NCI-H2107 treated with DMSO at 0.1 percent for 48 hours (cell line): Measurements from ENCODE around the gene RIPK4.
"Not testable (repeated sequence)": the region's sequence is repeated elsewhere in the genome, so short reads cannot be mapped to it uniquely, and the experiment has no call there.

Experiments used
- DNase-seq: peaks from one replicate; lab custom pipeline; 2025; ENCODE audit not compliant: unreplicated experiment; lab: John Stamatoyannopoulos, UW

RIPK4 gene

DNA sequence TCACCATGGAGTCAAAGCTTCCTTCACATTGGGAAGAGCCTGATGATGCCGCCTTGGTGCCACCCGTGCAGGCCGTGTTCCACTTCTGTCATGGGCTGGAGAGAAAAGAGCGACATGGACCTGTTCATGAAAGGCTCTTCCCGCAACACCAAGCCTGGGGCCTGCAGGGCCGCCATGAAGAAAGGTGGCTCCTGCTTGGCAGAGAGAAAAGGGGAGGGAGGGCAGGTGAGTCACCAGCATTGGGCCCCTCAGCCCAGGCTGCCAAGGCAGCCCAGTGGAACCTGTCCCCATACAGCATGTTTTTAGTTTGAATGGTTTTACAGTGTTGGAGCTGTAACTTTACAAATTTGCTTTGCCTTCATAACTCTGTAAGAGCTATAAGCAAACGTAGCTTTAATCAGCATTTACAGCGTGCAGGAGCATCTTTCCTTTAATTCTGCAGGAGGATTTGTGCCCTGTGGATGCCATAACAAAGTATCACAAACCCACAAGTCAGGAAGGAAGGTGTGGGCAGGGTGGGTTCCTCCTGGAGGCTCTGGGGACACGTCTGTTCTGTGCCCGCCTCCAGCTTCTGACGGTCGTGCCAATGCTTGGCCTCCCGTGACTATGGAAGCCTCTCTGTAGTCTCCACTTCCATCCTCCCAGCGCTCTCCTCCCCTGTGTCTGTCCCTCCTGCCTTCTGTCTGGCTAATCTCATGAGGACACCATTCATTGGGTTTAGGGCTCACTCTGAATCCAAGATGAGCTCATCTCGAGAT lies 49.1 kb downstream of the RIPK4 start:
- no peak for DNase-seq

DNA sequence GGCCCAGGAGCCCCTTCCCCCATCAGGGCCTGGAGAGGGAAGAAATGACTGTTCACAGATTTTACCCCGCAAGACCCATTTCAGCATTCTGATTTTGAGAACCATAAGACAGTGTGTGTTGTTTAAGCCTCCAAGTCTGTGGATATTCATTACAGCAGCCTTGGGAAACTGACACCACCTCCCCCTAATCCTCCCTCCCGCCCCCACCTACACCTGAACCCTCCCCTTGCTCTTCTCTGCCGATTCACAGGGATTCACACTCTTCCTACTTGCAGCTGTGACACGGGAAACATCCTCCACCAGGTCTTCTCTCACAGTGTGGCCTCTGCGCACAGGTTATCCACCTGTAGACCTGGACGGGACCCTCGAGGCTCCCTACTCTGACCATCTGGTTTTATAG lies 50.1 kb downstream of the RIPK4 start:
- no peak for DNase-seq

DNA sequence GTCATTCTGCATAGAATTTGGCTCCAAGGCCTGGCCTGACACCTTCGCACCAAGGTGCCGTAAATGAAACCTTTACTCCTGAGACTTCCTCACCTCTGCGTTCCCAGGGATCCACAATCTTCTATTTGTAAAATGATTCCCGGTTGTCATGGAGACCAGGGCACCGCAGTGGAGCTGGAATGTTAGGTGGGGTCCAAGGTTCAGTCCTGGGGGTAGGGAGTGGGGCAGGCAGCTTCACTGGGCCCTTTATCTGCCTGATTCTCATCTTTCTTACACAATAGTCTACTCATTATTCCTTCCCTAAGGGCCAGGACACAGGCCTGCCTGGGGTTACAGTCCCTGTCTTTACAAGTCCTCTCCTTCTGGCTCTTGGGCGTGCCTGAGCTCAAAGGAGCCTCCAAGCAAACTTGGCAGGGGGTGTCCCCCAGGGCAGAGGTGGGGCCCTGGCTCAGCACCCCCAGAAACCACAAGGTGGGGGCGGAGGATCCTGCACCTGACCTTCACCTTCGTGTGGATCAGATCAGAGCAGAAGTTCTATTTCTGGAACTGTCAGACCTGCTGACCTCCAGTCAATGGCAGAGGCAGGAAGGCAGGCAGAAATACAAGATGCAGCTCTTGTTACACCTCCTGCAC lies 51.1 kb downstream of the RIPK4 start:
- no peak for DNase-seq

DNA sequence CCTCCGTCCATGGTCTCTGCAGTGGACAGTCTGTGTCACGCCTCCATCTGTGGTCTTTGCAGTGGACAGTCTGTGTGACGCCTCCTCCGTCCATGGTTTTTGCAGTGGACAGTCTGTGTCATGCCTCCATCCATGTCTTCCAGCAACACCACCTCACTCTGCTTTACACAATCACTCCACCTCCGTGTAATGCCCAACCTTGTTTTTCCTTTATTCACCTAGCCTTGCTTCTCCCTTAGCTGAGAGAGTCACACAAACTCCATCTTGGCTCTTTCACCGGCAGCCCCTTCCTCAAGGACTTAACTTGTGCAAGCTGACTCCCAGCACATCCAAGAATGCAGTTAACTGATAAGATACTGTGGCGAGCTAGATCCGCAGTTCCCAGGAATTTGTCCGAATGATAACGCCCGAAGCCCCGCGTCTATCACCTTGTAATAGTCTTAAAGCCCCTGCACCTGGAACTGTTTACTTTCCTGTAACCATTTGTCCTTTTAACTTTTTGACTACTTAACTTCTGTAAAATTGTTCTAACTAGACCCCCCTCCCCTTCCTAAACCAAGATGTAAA lies 52.5 kb downstream of the RIPK4 start:
- DNase-seq: not testable (repeated sequence)

DNA sequence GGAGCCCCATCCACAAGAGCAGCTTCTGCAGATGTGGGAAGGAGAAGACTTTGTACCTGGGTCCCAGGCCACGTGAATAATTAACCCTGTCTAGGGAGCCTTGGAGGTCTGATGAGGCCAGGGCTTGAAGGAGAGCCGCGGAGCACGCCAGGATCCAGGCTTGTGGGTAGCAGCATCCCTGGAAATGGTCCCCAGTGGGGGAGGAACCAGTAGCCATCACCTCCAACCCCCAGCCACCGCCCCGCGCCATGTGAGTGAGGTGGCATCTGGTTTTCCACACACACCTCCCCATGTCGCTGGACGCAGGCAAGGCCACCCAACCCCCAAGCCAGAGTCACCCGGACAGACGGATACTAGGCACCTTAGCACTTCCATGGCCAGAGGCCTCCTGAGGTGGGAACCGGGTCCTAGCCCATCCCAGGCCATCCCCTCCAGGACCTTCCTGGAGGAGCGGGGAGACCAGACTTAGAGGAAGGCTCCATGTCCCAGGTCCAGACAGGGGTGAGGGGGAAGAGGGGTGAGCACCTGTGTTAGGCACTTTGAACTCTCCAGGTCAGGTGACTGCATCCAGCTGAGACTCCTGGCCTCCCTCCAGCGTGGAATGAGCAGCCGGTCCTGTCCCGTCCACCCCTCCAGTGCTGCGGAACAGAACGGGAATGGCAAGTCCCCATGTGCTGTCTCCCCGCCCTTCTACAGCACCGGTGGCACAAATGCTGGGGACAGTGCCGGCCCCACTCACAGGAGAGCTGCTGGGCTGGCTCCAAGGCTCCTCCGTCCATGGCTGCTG lies 53.2 kb downstream of the RIPK4 start:
- no peak for DNase-seq

DNA sequence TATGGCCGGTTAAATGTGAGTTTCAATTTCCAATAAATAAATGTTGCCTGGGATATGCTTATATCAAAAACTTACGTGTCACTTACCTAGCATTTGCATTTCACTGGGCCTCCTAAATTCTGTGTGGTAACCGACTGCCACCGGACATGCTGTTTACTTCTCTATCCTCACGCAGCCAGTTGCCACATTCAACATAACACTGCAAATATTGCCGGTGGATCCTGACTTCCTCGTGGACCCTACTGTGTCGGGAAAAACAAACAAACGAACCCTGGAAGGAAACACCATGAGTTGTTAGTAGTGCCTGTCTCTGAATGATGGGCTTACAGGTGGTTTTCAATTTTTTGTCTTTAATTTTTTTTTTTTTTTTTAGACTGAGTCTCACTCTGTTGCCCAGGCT lies 54.1 kb downstream of the RIPK4 start:
- no peak for DNase-seq

DNA sequence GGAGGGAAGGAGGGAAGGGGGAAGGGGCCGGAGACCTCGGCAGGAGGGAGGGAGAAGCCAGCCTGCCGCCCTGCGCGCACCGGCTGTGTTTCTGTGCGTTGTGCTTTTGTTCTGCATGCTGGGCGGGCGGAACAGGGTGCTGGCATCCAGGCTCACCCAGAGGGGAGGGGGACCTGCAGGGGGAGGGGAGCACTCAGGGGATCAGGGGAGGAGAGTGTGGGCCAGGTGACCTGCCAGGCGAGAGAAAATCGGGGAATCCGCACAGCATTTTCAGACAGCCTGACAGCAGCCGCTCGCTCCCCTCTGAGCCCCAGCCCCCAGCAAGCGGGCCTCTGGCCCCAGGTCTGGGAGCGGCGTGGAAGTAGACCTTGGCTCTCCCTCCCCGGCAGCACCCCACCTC lies 54.7 kb downstream of the RIPK4 start:
- no peak for DNase-seq

DNA sequence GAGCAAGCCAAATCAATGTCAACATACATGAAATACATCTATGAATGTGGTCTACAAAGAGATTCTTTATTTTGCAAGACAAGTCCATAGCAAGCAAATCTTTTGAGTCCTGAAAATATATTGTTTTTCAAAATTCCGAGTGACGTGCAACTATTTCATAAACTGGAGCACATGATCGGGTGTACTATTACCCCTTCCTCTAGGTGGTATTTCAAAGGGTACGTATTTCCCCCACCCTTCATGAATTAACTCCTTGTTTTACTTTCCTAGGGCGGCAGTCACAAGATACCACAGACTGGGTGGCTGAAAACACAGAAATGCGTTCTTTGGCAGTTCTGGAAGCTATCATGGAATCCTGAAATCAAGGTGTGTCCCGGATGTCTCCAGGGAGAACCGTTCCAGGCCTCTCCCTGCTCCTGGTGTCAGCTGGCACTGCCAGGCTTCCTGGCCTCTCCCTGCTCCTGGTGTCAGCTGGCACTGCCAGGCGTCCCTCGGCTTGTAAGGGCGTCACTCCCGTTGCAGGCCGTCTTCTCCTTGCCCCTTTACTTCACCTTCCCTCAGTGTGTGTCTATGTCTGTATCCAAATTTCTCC lies 55.3 kb downstream of the RIPK4 start:
- no peak for DNase-seq

DNA sequence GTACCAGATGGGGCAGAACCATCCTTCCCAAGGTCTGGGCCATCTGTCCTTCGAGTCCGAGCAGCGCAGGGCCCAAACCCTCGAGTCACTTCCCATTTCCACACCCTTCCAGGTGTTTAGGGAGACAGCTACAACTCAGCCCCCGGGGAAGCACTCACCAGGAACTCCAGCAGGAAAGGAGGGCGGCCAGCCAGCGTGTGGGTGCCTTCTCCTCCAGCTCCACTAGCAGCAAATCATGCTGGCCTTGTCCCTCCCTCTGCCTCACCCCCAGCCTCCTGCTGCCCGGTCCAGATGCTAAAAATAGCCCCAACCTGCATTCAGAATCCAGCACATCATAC lies 56.1 kb downstream of the RIPK4 start:
- DNase-seq: no peak

DNA sequence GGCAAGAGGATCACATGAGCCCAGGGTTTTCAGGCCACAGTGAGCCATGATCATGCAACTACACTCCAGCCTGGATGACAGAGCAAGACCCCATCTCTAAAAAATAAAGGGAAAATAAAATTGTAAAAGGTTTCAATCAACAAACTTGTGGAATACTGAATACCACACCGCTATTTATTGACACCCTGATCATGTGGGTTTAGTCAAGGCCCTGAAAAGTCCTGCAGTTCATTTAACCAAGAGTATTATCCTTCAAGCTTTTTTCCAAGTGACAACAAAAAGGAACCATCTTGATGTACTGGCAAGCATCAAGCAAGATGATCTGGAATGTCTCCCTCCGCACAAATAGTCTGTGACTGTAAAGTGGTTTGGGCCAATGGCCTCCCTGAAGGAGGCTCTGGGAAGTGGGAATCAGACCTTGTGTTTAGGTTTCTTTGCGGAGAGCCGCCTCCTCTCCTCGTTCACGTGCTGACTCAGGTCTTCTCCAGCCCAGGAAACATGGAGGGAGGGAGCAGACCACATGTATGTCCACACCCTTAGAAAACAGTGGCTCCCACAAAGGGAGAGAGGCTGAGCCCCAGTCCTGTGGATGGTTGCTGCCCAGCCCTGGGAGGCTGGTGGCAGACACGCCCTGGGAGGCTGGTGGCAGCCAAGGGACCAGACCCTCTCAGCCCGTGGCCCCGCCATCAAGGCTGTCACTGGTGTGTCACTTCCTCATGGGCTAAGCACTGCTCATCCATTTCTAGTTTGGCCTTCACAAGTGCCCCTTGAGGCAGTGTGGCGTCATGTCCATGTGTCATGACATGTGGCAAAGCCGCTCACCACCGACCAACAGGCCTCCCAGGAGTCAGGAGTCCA lies 56.7 kb downstream of the RIPK4 start:
- DNase-seq: no peak

DNA sequence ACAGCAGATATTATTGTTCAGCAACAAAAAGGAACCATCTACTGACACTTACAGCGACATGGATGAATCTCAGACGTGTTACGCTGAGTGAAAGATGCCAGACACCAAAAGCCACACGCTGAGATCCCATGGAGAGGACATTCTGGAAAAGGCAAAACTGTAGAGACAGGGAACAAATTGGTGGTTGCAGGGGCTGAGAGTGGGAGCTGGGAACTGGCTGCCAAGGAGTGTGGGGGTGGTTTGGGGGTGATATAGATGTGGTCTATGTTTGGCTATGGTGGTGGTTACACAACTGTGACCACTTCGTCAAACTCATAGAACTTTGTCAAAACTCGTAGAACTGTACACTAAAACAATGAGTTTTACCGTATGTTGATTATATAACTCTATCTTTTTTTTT lies 57.7 kb downstream of the RIPK4 start:
- no peak for DNase-seq

DNA sequence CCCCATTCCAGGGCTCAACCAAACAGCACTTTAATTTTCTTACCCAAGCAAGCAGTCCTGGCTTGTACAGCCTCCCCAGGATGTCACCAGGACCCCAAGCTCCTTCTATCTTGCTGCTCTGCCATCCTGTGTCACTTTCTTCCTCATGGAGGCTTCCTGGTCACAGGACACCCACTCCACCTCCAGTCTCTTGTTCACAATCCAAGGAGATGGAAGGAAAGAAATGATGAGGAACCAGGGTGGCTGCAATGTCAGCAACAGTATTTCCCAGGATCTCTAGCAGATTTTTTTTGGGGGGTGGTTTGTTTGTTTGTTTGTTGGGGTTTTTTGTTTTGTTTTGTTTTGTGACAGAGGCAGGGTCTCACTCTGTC lies 58.9 kb downstream of the RIPK4 start:
- DNase-seq: no peak

DNA sequence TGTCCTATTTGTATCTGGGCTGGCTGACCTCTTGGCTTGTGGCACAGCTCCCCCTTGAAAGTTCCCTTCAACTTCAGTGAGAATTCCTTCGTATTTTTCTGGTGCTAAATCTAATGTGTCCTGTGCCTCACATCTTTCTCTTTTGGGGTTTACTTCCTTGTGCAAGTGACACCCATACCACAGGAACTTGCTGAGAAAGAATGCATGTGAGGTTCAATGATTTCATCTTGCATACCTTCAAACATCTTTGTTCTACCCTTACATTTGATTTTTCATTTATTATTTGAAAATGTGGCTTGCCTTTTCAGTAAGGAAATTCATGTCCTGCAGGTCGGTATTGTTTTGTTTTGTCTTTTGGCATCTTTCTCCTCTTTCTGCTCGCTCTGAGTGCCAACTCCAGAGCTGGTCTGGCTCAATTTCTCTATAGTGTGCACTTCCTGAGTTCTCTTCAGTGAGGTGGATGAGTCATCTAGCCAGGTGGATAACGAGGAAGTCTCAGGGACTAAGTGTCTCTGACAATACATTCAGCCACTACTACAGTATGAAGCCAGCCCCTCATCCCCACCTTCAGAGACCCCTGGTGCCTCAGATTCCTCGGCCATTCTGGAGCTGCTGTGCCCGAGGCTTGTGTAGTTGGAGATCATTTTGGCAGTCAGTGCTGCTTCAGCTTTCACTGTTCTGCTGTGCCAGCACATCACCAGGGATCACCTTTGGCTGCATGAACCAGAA lies 59.5 kb downstream of the RIPK4 start:
- DNase-seq: no peak

DNA sequence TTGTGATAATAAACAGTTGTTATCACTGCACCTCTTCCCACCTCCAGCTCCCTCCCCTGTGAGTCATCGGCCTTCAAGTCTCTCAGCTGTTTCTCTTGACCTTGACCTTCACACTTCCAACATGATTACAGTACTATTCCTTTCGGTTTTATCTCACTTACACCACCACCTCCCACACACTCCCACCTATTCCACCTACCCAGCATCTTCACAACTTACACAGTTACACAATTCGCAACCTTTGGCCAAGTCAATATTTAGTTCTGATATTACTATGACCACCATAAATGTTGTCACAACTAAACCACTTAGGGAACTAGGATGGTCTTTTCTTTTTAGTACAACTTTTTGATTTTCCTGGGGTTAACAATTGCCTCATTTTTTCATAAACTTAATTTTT lies 60.2 kb downstream of the RIPK4 start:
- DNase-seq: no peak

DNA sequence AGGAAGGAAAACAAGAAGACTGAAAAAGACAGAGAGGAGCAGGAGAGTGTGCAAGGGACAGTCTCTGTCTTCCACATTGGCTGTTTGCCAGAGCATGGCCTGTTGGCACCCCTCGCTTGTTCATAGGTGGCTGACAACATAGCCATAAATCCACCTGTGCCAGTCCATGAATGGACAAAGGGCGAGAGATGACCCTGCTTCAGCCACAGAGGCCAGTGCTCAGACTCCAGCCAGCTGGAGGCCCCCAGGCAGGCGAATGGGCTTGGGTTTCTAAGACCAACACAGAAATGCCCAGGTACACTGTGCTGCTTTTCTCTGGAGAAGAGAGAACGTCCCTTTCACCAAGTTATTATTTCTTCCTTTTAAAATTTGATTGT lies 60.6 kb downstream of the RIPK4 start:
- DNase-seq: no peak

DNA sequence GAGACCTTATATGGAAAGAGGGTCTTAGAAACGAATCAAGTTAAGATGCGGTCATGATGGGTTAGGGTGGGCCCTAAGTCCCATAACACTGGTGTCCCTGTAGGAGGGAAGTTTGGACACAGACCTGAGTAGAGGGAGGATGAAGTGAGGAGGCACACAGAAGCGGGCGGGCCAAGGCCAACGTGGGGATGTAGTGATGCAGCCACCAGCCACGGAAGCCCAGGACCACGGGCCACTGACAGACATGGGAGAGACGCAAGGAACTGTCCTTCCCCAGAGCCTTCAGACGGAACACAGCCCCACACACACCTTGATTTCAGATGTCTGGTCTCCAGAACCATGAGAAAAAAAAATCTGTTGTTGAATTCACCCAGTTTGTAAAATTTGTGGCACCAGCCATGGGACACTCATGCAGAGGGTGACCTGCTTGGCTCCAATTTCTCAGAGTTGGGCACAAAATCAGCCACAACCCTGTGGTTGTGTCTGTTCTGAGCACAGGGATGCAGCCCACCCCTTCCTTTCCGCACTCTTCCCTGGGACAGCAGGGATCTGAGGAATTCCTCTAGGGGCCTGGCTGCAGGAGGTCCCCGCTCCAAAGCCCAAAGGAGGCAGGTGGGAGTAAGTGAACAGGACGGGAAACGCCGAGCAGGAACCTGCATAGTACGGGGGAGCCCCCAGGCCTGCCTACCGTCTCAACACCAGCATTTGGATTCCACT lies 61.1 kb downstream of the RIPK4 start:
- no peak for DNase-seq

DNA sequence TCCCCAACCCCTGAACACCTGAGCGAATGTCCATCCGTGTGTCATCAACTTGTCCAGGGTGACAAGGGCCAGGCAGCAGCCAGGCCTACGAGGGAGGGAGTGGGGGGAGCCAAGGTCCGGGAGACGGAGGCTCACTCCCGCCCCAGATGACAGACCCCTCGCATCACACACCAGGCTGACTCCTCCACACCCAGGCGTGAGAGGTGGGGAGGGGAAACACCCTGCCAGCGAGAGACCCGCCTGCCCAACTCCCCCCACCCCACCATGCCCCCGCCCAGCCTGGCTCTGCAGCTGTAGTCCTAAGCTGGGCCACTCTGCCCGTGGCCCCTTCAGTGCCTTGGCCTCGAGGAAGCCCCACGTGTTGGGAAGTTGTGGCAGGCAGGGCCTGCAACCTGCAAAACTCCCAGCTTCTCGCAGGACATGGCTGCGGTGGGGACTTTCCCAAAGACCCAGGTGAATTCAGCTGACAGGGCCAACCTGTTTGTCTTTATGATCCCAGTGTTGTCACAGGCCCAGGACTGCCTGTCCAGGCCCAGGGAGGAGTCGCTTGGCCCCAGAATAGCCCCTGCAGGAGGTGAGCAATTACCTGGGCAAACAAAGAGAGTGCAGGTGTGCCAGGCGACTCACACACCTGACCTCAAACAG lies 62.9 kb downstream of the RIPK4 start:
- no peak for DNase-seq

DNA sequence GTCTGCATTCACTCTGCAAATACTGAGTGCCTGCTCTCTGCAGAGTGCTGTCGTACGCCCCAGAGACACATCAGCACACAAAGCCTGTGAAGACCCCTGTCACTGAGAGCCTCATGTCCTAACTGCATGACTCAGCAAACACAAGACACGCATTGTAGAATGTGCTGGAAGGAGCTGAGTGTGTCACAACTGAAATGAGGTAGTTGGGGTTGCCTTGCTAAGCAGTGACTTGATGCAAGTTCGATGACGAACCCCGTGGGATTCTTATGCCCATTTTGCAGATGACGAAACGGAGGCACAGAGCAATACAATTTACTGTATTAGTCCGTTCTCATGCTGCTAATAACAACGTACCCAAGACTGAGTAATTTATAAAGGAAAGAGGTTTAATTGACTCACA lies 65.1 kb downstream of the RIPK4 start:
- DNase-seq: no peak

DNA sequence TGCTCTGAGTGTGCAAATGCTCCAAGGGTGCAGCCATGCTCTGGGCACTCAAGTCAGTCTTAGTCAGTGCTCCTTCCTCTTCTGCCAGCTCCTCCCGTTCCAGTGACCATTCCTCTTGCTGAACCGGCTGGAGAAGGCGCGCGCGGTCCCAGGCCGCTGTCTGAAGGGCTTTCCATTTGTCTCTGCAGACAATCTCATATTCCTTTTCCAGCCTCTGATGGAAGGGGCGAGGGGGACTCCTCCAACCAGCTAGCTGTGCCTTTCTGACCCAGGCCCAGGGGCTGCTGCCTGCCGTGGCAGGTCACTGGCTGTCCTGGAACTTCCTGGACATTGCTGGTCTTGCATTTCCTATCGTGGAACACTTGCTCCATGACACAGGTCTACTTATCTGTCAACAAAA lies 67.5 kb downstream of the RIPK4 start:
- no peak for DNase-seq
